CD4-positive, CD25-positive, alpha-beta regulatory T cell (primary cell): ENCODE measurements around the gene FRMD5. TPM values are rescaled to one million over a fixed set of nuclear protein-coding genes. Genes with fewer than 3 reads are reported as not detected.

Source experiments
- ATAC-seq, 2 donors: fragments of 150-1000 bp; cut with Tn5 transposase; one replicate each; pipeline ENCODE4 v1.10.0; 2021; ENCODE audit warnings: low read depth in 2 of 2, moderate number of reproducible peaks in 2 of 2, moderate library complexity in 1 of 2
- DNase-seq, 3 donors: peaks; one replicate each; pipeline versions ENCODE4 v3.0.0 to v3.0.0-alpha.2; 2012 to 2022; ENCODE audit warnings: mixed read lengths in 1 of 3
- H3K27ac ChIP-seq: one replicate; pipeline ENCODE4 v1.7.0; 2013; ENCODE audit warnings: mild to moderate bottlenecking, low read length; ENCODE audit not compliant: insufficient read depth, poor library complexity, severe bottlenecking
- H3K27me3 ChIP-seq: one replicate; pipeline ENCODE4 v1.7.0; 2013; ENCODE audit warnings: low read length; ENCODE audit not compliant: control insufficient read depth, insufficient read depth
- H3K36me3 ChIP-seq: one replicate; pipeline ENCODE4 v1.7.0; 2013; ENCODE audit warnings: mild to moderate bottlenecking, low read length, moderate library complexity; ENCODE audit not compliant: control insufficient read depth, insufficient read depth
- H3K4me1 ChIP-seq: 2 replicates; pipeline ENCODE4 v1.7.0; 2013; ENCODE audit warnings: mild to moderate bottlenecking, low read length; ENCODE audit not compliant: insufficient read depth, control insufficient read depth, poor library complexity, severe bottlenecking
- H3K4me3 ChIP-seq: one replicate; pipeline ENCODE4 v1.7.0; 2013; ENCODE audit warnings: low read depth, mild to moderate bottlenecking, low read length, moderate library complexity
- H3K9me3 ChIP-seq, 2 experiments: 1 replicate in 1 of 2; 2 replicates in 1 of 2; pipeline ENCODE4 v1.7.0; 2013; ENCODE audit warnings: low read length in 2 of 2, mild to moderate bottlenecking in 1 of 2, moderate library complexity in 1 of 2; ENCODE audit not compliant: control insufficient read depth in 2 of 2
- H3K27ac Mint-ChIP-seq, 3 donors: one replicate each; pipeline ENCODE4 v1.8.0; 2020 to 2022; ENCODE audit warnings: mild to moderate bottlenecking in 3 of 3, mixed read lengths in 3 of 3, moderate library complexity in 2 of 3
- H3K27me3 Mint-ChIP-seq: one replicate; pipeline ENCODE4 v1.8.0; 2022; ENCODE audit warnings: mild to moderate bottlenecking, mixed read lengths
- H3K36me3 Mint-ChIP-seq: one replicate; pipeline ENCODE4 v1.8.0; 2020; ENCODE audit warnings: mixed read lengths
- H3K4me1 Mint-ChIP-seq, 4 donors: one replicate each; pipeline ENCODE4 v1.8.0; 2020 to 2022; ENCODE audit warnings: mixed read lengths in 4 of 4, mild to moderate bottlenecking in 1 of 4
- H3K4me3 Mint-ChIP-seq, 4 donors: one replicate each; pipeline ENCODE4 v1.8.0; 2020 to 2022; ENCODE audit warnings: mild to moderate bottlenecking in 4 of 4, mixed read lengths in 4 of 4, moderate library complexity in 3 of 4
- H3K9me3 Mint-ChIP-seq, 7 donors: one replicate each; pipeline ENCODE4 v1.8.0; 2020 to 2022; ENCODE audit warnings: mixed read lengths in 7 of 7, mild to moderate bottlenecking in 3 of 7, moderate library complexity in 2 of 7
- polyA plus RNA-seq, 4 donors: library from polyadenylated mRNA; unstranded; fragments of 300-500 nt; fragmentation: Illumina TruSeq; gene quantifications; one replicate each; pipeline ENCODE4 v1.2.3, GENCODE V29; 2021
- total RNA-seq: library from RNA; stranded (reverse); gene quantifications from one replicate; pipeline ENCODE4 v1.2.3, GENCODE V29; 2022

FRMD5 gene
- total and polyA plus RNA-seq, 5 donors from 2014 or later, result 0.24 to 1.1 (median 0.35) TPM; not detected in 1

DNA sequence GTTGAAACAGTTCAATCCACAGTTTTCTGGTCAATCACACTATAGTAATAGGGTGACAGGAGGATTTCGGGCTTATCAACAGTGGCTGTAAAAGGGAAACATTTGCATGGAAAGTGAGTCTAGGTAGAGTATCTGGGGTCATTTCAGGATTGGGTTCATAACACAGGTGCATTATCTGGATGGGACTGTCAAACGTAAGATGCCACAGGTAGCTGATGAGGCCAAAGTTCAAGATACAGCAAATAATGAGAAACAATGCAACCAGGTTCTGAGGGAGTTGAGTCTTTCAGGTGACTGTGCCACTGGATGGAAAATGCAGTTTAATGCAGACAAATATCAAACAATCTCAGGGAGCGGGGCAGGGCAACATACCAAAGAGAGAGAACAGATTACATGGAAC, 306.0 kb downstream of the FRMD5 start:
- H3K4me3 Mint-ChIP-seq, result no peak overlapping the region
- H3K9me3 Mint-ChIP-seq, result no peaks in the 10 kb centered on the region

DNA sequence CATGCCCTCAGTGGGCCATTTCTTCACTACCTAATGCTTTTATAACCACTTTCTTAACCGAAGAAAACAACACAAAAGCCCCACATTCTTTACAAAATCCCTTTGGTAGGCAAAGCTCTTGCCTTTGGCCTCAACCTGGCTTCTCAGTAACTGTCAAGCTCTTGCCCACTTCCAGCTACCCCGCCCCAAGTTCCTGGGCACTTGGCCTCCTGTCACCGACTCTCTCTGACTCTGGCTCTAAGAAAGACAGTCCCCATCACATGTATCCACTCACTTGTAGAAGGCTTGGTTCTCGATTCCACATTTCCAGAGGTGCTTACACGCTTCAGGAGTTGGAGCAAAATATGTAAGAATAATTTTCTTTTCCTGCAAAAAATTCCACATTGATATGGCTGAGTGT, 307.2 kb downstream of the FRMD5 start:
- Histone ChIP-seq H3K27me3 (no peaks in the 10 kb centered on the region), H3K4me1 (no peaks in the 10 kb centered on the region), H3K4me3 (no peak overlapping the region), H3K27ac (no peak overlapping the region), H3K36me3 (no peaks in the 10 kb centered on the region), H3K9me3 (no peaks in the 10 kb centered on the region)
- no peaks in the 10 kb centered on the region for H3K9me3 Mint-ChIP-seq
- peaks cover 0 to 2% (median 0%) of the 10 kb centered on the region in 4 donors for H3K4me1 Mint-ChIP-seq
- no peaks in the 10 kb centered on the region for H3K27me3 Mint-ChIP-seq
- H3K4me3 Mint-ChIP-seq, result no peak overlapping the region
- H3K36me3 Mint-ChIP-seq, result peaks cover 6% of the 10 kb centered on the region
- H3K27ac Mint-ChIP-seq, result peak overlapping the region in 1 of 3 donors; percentile 42
- no peak for ATAC-seq
- DNase-seq, result no peak

More for the DNA sequence above, 306.0 kb downstream of the FRMD5 start:
- no peak overlapping the region for H3K27ac ChIP-seq
- H3K9me3 ChIP-seq, result no peaks in the 10 kb centered on the region
- H3K36me3 ChIP-seq, result no peaks in the 10 kb centered on the region
- ATAC-seq (no peak), DNase-seq (no peak)
- H3K27me3 ChIP-seq, result no peaks in the 10 kb centered on the region
- Mint-ChIP-seq H3K27me3 (no peaks in the 10 kb centered on the region), H3K4me1 (peaks cover 0 to 2% (median 0%) of the 10 kb centered on the region in 4 donors), H3K36me3 (peaks cover 6% of the 10 kb centered on the region), H3K27ac (no peak overlapping the region)
- H3K4me1 ChIP-seq, result no peaks in the 10 kb centered on the region
- H3K4me3 ChIP-seq, result no peak overlapping the region

DNA sequence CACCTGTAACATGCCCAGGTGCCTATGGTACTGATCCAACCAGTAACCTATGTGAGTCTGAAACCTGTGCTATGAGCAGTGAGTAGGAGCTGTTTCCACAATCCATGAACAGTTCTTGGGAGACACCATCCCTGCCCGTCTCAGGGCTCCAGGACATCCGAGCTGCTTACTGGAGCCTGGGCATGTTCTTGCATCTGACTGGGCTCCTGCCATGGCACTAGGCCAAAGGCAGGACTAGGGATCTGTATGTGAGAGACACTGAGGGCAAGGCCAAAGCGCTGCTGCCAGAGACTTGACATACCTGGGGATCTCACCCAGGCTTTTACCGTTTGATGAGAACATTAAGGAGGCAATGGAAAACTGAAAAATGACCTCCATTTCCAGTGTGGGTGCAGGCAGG, 308.5 kb downstream of the FRMD5 start:
- Mint-ChIP-seq H3K4me3 (no peak overlapping the region), H3K9me3 (no peaks in the 10 kb centered on the region), H3K4me1 (peaks cover 0 to 2% (median 0%) of the 10 kb centered on the region in 4 donors), H3K36me3 (peaks cover 6% of the 10 kb centered on the region), H3K27ac (no peak overlapping the region), H3K27me3 (no peaks in the 10 kb centered on the region)
- ATAC-seq (no peak), DNase-seq (no peak)
- H3K9me3 ChIP-seq, result no peaks in the 10 kb centered on the region
- H3K36me3 ChIP-seq, result no peaks in the 10 kb centered on the region
- H3K27me3 ChIP-seq, result no peaks in the 10 kb centered on the region
- no peak overlapping the region for H3K4me3 ChIP-seq
- H3K4me1 ChIP-seq, result no peaks in the 10 kb centered on the region
- H3K27ac ChIP-seq, result no peak overlapping the region

DNA sequence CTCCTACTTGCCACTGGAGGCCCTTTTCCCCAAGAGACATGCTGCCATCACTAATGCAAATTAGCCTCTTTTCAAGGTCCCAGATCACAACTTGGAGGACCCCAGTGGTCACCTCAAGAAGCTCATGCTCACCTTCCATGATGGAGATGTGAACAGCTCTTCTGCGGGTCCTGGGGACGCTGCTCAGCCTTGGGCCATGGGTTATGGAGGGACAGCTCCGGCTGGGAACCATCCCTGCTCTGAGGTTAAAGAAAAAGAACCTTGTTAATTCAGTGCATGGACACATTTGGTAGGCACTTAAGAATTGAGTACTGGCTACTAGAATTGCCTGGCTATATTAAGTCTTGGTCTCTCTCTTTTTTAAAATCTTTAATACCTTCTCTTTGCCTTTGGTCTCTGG, 311.5 kb downstream of the FRMD5 start:
- Histone ChIP-seq H3K4me3 (no peak overlapping the region), H3K27me3 (no peaks in the 10 kb centered on the region), H3K4me1 (no peaks in the 10 kb centered on the region), H3K27ac (no peak overlapping the region), H3K36me3 (no peaks in the 10 kb centered on the region), H3K9me3 (no peaks in the 10 kb centered on the region)
- Mint-ChIP-seq H3K9me3 (no peaks in the 10 kb centered on the region), H3K4me3 (no peak overlapping the region), H3K4me1 (no peaks in the 10 kb centered on the region), H3K27me3 (no peaks in the 10 kb centered on the region), H3K27ac (peak overlapping the region in 1 of 3 donors; percentile 20), H3K36me3 (peaks cover 7% of the 10 kb centered on the region)
- DNase-seq (no peak), ATAC-seq (no peak)

DNA sequence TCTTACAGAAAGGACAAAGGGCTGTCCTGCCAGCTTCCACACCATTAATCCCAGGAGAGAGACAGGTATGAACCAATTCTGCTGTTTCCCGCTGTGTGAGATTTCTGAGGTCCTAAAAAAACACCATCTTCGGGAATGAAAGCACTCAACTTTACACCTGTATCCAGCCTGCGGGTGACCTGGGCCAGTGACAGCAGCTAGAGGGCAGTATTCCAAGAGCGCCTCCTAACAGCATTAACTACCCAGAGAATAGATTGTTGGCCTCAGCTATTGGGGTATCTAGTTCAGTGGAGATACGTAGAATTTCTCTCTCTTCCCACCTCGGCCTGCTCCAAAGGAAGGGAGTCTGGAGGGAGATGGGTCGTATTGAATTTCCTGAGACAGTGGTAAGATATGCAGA, 313.1 kb downstream of the FRMD5 start:
- no peaks in the 10 kb centered on the region for H3K9me3 ChIP-seq
- no peak overlapping the region for H3K4me3 ChIP-seq
- H3K4me1 Mint-ChIP-seq, result no peaks in the 10 kb centered on the region
- H3K27me3 Mint-ChIP-seq, result no peaks in the 10 kb centered on the region
- peaks cover 10% of the 10 kb centered on the region for H3K36me3 Mint-ChIP-seq
- H3K27ac ChIP-seq, result no peak overlapping the region
- H3K36me3 ChIP-seq, result no peaks in the 10 kb centered on the region
- H3K4me1 ChIP-seq, result no peaks in the 10 kb centered on the region
- ATAC-seq (no peak), DNase-seq (peak in 1 of 3 donors; percentile 7)
- no peaks in the 10 kb centered on the region for H3K27me3 ChIP-seq
- no peaks in the 10 kb centered on the region for H3K9me3 Mint-ChIP-seq
- H3K4me3 Mint-ChIP-seq, result no peak overlapping the region
- peak overlapping the region in 1 of 3 donors; percentile 4 for H3K27ac Mint-ChIP-seq

DNA sequence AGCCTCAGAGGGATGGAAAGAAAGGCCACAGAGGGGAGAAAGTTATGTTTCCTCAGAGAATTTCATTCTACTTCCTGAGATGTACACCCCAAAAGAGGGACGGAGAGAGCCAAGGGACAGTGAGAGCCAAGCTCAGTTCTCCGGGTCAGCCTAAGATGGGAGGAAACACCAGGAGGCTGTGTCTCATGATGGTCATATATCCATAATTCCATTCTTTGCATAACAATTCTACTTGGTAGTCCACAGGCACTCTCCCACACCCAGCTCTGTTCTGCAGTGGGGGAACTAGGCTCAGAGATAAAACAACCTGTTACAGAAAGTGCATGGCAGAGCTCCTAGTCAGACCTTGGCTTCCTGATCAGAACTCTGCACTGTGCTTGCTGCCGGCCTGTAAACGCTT, 313.8 kb downstream of the FRMD5 start:
- no peak overlapping the region for H3K27ac Mint-ChIP-seq
- no peak overlapping the region for H3K4me3 ChIP-seq
- H3K4me1 Mint-ChIP-seq, result no peaks in the 10 kb centered on the region
- H3K36me3 Mint-ChIP-seq, result peaks cover 10% of the 10 kb centered on the region
- DNase-seq, result no peak
- no peak overlapping the region for H3K27ac ChIP-seq
- ATAC-seq, result no peak
- H3K4me3 Mint-ChIP-seq, result no peak overlapping the region
- no peaks in the 10 kb centered on the region for H3K27me3 Mint-ChIP-seq
- H3K36me3 ChIP-seq, result no peaks in the 10 kb centered on the region
- no peaks in the 10 kb centered on the region for H3K9me3 ChIP-seq
- H3K4me1 ChIP-seq, result no peaks in the 10 kb centered on the region
- no peaks in the 10 kb centered on the region for H3K9me3 Mint-ChIP-seq
- no peaks in the 10 kb centered on the region for H3K27me3 ChIP-seq

DNA sequence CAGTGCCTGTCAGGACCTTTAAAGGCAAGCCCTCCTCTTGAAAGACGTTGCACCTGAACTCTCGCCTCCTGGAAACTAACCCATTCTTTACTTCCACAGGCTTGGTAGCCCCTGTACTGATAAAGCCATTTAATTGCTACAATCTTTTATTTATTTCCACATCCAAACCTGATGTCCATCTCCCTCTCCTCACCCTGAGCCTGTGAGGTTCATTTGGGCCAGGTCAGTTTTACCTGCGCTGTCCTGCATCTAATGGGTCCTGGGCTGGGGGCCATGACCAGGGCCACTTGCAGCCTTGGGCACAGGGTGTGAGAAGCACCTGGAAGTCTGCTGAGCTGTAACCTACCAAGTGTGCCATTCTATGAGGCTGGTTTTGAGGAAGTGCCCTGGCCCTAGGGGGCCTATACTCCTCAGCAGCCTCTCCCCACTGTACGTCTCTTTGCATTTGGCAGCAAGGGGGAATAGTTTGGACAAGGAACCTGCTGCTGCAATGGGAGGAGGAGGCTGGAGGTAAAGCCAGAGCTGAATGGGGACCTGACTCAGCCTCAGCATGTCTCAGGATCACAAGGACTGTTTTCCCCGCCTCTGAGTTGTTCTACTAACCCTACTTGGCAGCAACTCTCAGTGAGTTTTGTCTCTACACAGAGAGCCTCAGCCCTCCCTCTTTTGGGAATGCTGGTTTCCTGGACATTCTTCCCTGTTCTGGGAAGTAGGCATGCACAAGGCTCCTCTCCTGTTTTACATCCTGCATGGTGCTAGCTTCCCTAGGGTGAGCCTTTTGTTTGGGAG, 314.5 kb downstream of the FRMD5 start:
- Mint-ChIP-seq H3K4me3 (no peak overlapping the region), H3K27me3 (no peaks in the 10 kb centered on the region), H3K36me3 (peaks cover 10% of the 10 kb centered on the region), H3K9me3 (no peaks in the 10 kb centered on the region), H3K4me1 (no peaks in the 10 kb centered on the region), H3K27ac (no peak overlapping the region)
- H3K4me3 ChIP-seq, result no peak overlapping the region
- H3K4me1 ChIP-seq, result no peaks in the 10 kb centered on the region
- no peak for ATAC-seq
- DNase-seq, result no peak
- H3K27ac ChIP-seq, result no peak overlapping the region
- H3K27me3 ChIP-seq, result no peaks in the 10 kb centered on the region
- H3K9me3 ChIP-seq, result no peaks in the 10 kb centered on the region
- no peaks in the 10 kb centered on the region for H3K36me3 ChIP-seq
